ENCODE data around the gene PPIL6. TPM values are rescaled to one million over a fixed set of nuclear protein-coding genes. Genes with fewer than 3 reads are reported as not detected.
"Not testable (repeated sequence)": the region's sequence is repeated elsewhere in the genome, so short reads cannot be mapped to it uniquely, and the experiment has no call there.

The PPIL6 gene
- total RNA-seq, 1 experiment from 2014 or later: 2.4 TPM

GRCh38 chr6:109369728-109370127 lies 70.7 kb downstream of the PPIL6 start:
- DNase-seq (ENCODE audit: extremely low read depth, low read depth): no peak

DNA sequence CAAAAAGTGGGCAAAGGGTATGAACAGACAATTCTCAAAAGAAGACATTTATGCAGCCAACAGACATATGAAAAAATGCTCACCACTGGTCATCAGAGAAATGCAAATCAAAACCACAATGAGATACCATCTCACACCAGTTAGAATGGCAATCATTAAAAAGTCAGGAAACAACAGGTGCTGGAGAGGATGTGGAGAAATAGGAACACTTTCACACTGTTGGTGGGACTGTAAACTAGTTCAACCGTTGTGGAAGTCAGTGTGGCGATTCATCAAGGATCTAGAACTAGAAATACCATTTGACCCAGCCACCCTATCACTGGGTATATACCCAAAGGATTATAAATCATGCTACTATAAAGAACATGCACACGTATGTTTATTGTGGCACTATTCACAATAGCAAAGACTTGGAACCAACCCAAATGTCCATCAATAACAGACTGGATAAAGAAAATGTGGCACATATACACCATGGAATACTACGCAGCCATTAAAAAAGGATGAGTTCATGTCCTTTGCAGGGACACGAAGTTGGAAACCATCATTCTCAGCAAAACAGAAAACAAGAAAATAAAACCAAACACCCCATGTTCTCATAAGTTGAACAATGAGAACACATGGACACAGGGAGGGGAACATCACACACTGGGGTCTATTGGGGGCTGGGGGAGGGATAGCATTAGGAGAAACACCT lies 75.9 kb downstream of the PPIL6 start:
- DNase-seq (ENCODE audit: extremely low read depth, low read depth): not testable (repeated sequence)

DNA sequence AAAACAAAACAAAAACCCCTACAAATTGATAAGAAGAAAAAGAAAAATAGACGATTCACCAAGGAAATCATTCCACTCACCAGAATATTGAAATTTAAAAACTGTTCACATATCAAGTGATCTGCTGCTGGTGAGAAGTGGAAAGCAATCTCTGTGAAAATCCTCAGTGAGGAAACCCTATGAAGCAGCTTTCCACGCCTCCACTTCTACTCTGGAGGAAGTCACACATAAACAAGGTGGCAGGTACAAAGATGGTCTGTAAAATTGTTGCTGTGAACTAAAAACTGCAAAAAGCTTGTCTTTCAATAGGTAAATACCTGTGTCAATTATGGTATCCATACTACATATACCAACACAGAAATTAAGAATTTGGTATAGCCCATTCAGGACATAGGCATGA lies 76.7 kb downstream of the PPIL6 start:
- DNase-seq (ENCODE audit: extremely low read depth, low read depth): no peak

DNA sequence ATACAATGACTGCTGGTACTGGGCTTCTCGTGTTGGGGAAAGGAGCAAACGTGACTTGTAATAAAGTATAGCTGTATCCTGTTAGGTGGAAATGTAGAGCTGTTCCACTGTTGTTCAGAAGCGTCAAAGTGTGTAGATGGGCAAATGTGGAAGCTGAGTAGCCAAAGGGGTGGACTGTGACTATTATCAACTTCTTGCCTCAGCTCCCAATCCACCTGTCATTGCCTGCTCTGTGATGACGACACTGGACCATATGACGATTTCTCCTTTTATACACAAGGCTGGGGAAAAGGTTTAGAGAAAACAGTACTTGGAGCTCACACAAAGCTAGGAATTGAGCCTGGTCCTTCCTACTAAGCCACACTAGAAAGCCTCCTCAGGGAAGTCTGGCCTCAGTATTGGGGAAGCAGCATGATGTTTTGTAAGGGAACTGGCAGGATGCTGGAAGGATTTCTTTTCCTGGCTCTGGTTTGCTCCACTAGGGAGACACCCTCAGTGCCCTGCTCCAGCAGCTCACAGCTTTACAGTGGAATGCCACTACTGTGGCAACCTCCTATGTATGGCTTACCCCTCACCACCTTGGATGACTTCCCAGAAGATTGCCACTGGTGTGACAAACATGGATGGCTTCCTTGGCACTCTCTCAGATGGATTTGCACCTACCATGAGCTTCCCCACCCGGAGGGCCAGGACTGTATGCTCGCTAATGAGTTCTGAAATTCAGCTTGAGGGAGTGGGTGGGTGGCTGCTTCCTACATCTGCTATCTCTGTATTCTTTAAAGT lies 78.1 kb downstream of the PPIL6 start:
- DNase-seq (ENCODE audit: extremely low read depth, low read depth): no peak

DNA sequence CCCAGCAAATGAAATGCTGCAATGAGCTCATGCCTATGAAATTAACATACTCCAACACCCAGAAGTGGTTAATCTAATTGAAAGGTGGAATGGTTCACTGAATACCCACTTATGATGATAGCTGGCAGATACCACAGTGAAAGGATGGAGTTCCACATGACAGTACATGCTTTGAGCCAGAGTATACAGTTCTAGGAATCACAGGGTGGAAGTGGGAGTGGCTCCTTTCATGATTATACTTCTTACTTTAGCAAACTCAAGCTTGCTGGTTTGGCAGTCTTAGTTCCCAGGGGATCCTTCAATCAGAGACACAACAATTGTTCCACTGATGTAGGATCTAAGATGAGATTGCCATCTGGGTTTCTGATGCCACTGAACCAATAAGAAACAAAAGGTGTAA lies 79.6 kb downstream of the PPIL6 start:
- DNase-seq (ENCODE audit: extremely low read depth, low read depth): no peak

GRCh38 chr6:109360281-109360680 lies 80.1 kb downstream of the PPIL6 start:
- no peak for DNase-seq (ENCODE audit: extremely low read depth, low read depth)

DNA sequence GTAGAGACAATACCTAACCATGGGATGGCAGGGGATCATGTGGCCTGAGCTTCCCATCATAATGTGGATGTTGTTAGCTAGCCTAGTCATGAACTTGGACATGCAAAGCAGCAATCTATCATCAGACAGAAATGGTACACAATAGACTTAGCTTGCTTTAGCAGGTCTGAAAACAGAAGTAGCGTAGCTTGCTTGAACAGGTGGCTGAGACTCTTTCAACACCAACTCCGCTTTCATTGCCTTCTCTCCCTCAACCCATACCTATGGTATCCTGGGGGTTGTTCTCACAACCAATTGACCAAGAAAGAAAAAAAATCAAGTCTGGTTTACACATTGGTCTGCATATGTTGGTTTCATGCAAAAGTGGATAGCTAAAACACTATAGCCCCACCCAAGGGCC lies 81.2 kb downstream of the PPIL6 start:
- DNase-seq (ENCODE audit: extremely low read depth, low read depth): no peak

DNA sequence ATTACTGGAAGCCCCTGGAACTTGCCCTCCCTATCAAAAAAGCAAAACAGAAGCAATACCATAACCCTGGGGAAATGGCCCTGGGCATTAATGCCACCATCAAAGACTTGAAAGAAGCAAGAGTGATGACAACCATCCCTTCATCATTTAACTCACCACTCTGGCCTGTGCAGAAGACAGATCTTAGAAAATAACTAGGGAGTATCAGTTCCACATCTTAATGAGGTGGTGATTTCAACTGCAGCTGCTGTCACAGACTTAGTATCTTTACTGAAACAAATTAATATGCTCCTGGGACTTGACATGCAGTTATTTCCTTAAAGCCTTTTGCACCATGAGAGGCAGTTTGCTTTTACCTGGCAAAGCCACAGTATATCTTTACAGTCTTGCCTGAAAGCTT lies 82.2 kb downstream of the PPIL6 start:
- DNase-seq (ENCODE audit: extremely low read depth, low read depth): no peak

DNA sequence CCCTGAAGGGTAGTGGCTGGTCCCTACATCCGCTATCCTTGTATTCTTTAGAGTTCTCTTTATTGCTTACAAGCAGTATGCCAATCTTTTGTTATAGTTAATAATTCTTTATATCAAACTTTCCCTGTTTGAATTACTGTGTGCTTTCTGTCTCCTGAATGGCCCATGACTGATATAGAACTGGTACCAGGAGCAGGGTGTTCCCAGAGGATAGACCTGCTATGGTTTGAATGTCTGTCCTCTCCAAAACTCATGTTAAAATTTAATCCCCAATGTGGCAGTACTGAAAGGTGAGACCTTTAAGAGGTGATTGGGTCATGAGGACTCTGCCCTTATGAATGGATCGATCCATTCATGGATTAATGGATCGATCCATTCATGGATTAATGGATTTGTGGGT lies 84.2 kb downstream of the PPIL6 start:
- DNase-seq (ENCODE audit: extremely low read depth, low read depth): no peak

DNA sequence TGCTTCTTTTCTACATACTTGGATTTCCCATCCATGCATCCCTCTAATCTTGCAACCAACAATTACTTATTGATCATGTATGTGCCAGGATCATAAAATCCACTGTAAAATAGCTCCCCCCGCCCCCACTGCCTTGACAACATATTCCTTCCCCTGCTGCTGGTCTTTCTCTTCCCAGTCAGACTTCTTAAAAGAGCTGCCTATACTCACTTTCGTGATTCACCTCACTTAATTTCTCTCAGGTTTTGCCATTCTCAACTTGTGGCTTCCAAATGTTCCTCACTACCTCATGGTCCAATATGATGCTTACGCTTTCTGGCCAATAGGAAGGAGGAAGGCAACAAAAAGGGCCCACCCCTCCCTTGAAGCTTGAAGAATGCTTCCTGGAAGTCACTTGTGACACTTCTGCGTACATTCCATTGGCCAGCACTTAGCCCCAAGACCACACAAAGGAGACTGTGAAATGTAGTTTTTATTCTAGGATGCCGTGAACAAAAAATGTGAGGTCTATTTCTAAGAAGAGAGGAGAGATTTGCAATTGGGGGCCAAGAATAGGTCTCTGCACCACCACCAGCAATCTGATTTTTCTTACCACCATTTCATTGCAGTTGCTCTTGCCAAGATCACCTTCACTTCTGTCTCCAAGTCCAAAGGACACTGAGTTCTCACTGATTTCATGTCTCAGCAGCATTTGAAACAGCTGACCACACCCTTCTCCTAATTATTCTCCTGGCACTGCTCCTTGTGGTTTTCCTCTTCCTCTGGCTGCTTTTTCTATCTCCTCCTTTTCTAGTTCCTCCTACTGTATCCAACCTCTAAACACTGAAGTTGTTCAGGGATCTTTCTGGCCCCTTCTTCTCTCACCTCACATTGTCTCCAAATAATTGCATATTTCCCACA lies 88.9 kb downstream of the PPIL6 start:
- DNase-seq (ENCODE audit: extremely low read depth, low read depth): no peak

DNA sequence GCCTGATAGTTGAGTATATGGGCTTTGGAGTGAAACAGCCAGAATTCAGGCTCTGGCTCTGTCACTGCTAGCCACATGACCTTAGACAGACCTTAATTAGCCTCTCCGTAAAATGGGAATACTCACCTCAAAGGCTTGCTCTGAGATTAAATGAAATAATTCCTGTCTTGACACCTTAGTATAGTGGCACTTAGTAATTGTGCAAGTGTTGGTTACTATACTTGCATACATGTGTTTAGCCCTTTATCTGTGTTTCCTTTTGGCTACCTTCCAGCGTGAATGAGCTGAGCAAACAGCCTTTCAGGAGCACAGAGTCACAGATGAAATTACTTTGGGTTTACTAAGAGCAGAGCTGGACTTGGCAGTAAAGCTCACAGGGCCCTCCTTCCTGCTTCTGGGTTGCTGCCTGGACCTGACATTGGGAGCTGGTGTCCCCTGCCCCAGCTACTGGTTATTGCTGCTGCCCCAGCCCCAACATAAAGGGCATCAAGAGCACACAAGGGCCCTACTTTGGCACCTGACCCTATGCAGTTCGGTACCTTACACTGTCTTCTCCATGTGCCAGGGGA lies 90.9 kb downstream of the PPIL6 start:
- no peak for DNase-seq (ENCODE audit: extremely low read depth, low read depth)

- no peak for DNase-seq (ENCODE audit: extremely low read depth, low read depth)
These were observed 92.2 kb downstream of the PPIL6 start for GRCh38 chr6:109348226-109348625.

DNA sequence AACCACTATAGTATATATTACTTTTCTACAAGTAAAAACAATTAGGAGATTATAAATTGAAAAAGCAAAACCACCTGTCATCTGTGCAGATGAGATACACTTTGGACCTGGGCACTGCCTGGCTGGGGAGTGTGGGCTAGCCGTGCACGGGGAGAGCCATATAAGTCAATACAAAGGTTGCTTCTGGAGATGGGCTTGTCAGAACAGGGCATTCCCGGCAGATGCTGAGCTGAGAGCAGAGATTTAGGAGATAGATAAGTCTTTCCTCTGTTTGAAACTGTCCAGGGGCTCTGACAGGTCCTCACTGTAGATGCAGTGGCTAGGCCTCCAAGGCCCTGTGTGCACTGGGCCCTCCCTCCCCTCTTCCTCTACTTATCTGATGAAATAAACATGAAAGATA lies 92.6 kb downstream of the PPIL6 start:
- DNase-seq (ENCODE audit: extremely low read depth, low read depth): no peak

GRCh38 chr6:109345986-109346385 lies 94.4 kb downstream of the PPIL6 start:
- DNase-seq (ENCODE audit: extremely low read depth, low read depth): no peak

GRCh38 chr6:109344226-109344625 lies 96.2 kb downstream of the PPIL6 start:
- DNase-seq (ENCODE audit: extremely low read depth, low read depth): no peak

- DNase-seq (ENCODE audit: extremely low read depth, low read depth): no peak
These were observed 96.9 kb downstream of the PPIL6 start for GRCh38 chr6:109343518-109343917.

DNA sequence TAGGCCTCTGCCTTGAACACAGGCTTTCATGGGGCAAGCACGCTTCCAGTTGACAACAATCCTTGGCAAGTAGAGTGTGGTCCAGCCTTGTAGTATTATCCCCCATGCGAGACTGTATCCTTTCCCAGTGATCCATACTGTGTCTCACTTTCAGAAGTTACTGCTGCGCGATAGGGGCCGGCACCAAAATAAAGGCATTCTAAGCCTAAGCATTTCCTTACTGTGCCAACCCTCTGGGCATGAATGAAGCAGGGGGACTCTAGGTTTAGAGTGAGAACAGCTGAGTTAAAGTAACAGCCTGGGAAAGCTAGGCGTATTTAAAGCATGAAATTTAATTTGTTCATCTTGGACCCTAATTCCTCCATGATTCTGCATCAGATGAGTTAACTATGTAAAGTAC lies 97.5 kb downstream of the PPIL6 start:
- no peak for DNase-seq (ENCODE audit: extremely low read depth, low read depth)

- DNase-seq (ENCODE audit: extremely low read depth, low read depth): no peak
These were observed 97.9 kb downstream of the PPIL6 start for GRCh38 chr6:109342506-109342905.

DNA sequence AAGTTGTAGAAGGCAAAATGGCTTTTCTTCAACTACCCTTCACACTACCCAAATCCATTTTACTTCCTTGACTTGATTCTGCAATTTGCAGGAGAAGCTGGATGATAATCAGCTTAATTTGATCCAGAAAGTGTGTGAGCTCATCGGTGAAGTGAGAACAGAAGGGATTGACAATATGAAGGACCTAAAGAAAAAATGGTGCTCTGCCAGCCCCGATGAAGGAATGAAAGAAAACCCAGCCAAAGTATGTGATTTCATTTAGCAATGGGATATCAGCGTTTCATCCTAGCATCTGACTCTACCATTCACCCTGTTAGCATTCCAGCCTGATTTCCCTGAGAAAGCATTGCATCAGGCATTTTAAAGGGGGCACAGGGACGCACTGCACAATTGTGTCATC lies 99.6 kb downstream of the PPIL6 start:
- no peak for DNase-seq (ENCODE audit: extremely low read depth, low read depth)
